H1 (cell line): ENCODE data around the gene PLD5. TPM values are rescaled to one million over a fixed set of nuclear protein-coding genes. Genes with fewer than 3 reads are reported as not detected.
"Not testable (repeated sequence)": the region's sequence is repeated elsewhere in the genome, so short reads cannot be mapped to it uniquely, and the experiment has no call there.

ENCODE experiments used
- CTCF ChIA-PET: fragments of 300-600 bp; sonication (Branson Sonifier 250); formaldehyde crosslinking; loops from one replicate; lab custom pipeline; 2021; ENCODE audit not compliant: partially characterized antibody; lab: Charles Lee
- POLR2A ChIA-PET: fragments of 300-600 bp; sonication (Branson Sonifier 250); formaldehyde crosslinking; loops from one replicate; lab custom pipeline; 2021; ENCODE audit warnings: inconsistent platforms; ENCODE audit not compliant: partially characterized antibody; lab: Charles Lee
- DNase-seq, 2 experiments: peaks; one replicate each; pipeline versions ENCODE4 v3.0.0 to v3.0.0-alpha.2; 2010 to 2022; ENCODE audit warnings: low spot score in 2 of 2, low read depth in 1 of 2, mixed read lengths in 1 of 2
- FAIRE-seq: peaks from 2 replicates; lab custom pipeline; 2011; peaks lifted over from hg19 to GRCh38; lab: Jason Lieb, UNC
- H2AFZ ChIP-seq: 2 replicates; pipeline ENCODE4 v1.8.1; 2012; ENCODE audit warnings: low read length, inconsistent platforms
- H2AK5ac ChIP-seq: 2 replicates; pipeline ENCODE4 v1.6.1; 2013; ENCODE audit warnings: low read depth, low read length
- H2BK120ac ChIP-seq: replicated peaks from 2 replicates; pipeline ENCODE3; 2013; ENCODE audit warnings: low read depth, low read length, inconsistent platforms
- H2BK12ac ChIP-seq: 2 replicates; pipeline ENCODE4 v1.6.1; 2013; ENCODE audit warnings: low read depth, low read length
- H2BK15ac ChIP-seq: 2 replicates; pipeline ENCODE4 v1.6.1; 2013; ENCODE audit warnings: low read length
- H2BK20ac ChIP-seq: 2 replicates; pipeline ENCODE4 v1.6.1; 2013; ENCODE audit warnings: low read length
- H2BK5ac ChIP-seq: 2 replicates; pipeline ENCODE4 v1.6.1; 2013; ENCODE audit warnings: low read depth, low read length
- H3K14ac ChIP-seq: 2 replicates; pipeline ENCODE4 v1.6.1; 2013; ENCODE audit warnings: inconsistent platforms; ENCODE audit not compliant: insufficient read length
- H3K18ac ChIP-seq: 2 replicates; pipeline ENCODE4 v1.6.1; 2013; ENCODE audit warnings: low read length; ENCODE audit errors: extremely low read depth
- H3K23ac ChIP-seq: 2 replicates; pipeline ENCODE4 v1.6.1; 2013; ENCODE audit warnings: inconsistent platforms; ENCODE audit not compliant: insufficient read length
- H3K23me2 ChIP-seq: 2 replicates; pipeline ENCODE4 v1.6.1; 2013; ENCODE audit warnings: low read depth, low read length
- H3K27ac ChIP-seq: 2 replicates; pipeline ENCODE4 v1.6.1; 2011; ENCODE audit warnings: low read depth, low read length, inconsistent platforms
- H3K27me3 ChIP-seq, 4 experiments: replicated peaks in 1 of 4; 1 replicate in 1 of 4; 2 replicates in 3 of 4; pipeline versions ENCODE4 v1.6.1 to v1.8.1; 2011 to 2013; ENCODE audit warnings: low read length in 3 of 4, mild to moderate bottlenecking in 3 of 4, inconsistent platforms in 2 of 4, mixed read lengths in 2 of 4, moderate library complexity in 1 of 4; ENCODE audit not compliant: control insufficient read depth in 3 of 4, insufficient read depth in 3 of 4; ENCODE audit errors: extremely low read depth in 1 of 4
- H3K36me3 ChIP-seq, 4 experiments: 2 replicates each; pipeline versions ENCODE4 v1.6.1 to v1.8.1; 2011 to 2013; ENCODE audit warnings: mild to moderate bottlenecking in 4 of 4, low read length in 3 of 4, moderate library complexity in 2 of 4, control low read depth in 1 of 4, inconsistent platforms in 1 of 4; ENCODE audit not compliant: insufficient read depth in 4 of 4, control insufficient read depth in 2 of 4
- H3K4ac ChIP-seq: replicated peaks from 2 replicates; pipeline ENCODE3; 2013; ENCODE audit warnings: low read length, low read depth, mixed read lengths, inconsistent platforms; ENCODE audit not compliant: insufficient read length
- H3K4me1 ChIP-seq, 4 experiments: replicated peaks in 1 of 4; 1 replicate in 1 of 4; 2 replicates in 3 of 4; pipeline versions ENCODE4 v1.6.1 to v1.8.1; 2011 to 2013; ENCODE audit warnings: low read length in 3 of 4, inconsistent platforms in 2 of 4, mixed read lengths in 1 of 4; ENCODE audit not compliant: insufficient read depth in 4 of 4, control insufficient read depth in 3 of 4
- H3K4me2 ChIP-seq, 2 experiments: 2 replicates each; pipeline versions ENCODE4 v1.6.1 to v1.8.1; 2011 to 2013; ENCODE audit warnings: low read depth in 2 of 2, low read length in 2 of 2, control low read depth in 1 of 2, inconsistent platforms in 1 of 2, mild to moderate bottlenecking in 1 of 2; ENCODE audit not compliant: insufficient read depth in 1 of 2
- H3K4me3 ChIP-seq, 4 experiments: fragments of 200-600, 300-600 bp in 1 of 4; sonication (generic), shearing (Covaris generic), sonication (Bioruptor Twin) in 1 of 4; 2 replicates each; pipeline versions ENCODE4 v1.5.1 to v1.8.1; 2011 to 2016; ENCODE audit warnings: low read length in 4 of 4, low read depth in 3 of 4, control low read depth in 2 of 4, inconsistent platforms in 2 of 4, mild to moderate bottlenecking in 2 of 4, mixed read lengths in 1 of 4, moderate library complexity in 1 of 4; ENCODE audit not compliant: insufficient read depth in 2 of 4; ENCODE audit errors: extremely low read depth in 1 of 4
- H3K56ac ChIP-seq: replicated peaks from 2 replicates; pipeline ENCODE3; 2013; ENCODE audit warnings: low read depth, mild to moderate bottlenecking, mixed read lengths, low read length, inconsistent platforms; ENCODE audit not compliant: insufficient read length
- H3K79me1 ChIP-seq: 2 replicates; pipeline ENCODE4 v1.6.1; 2013; ENCODE audit warnings: low read depth, low read length, control low read depth
- H3K79me2 ChIP-seq, 2 experiments: 2 replicates each; pipeline versions ENCODE4 v1.6.1 to v1.8.1; 2012 to 2013; ENCODE audit warnings: low read length in 2 of 2, mild to moderate bottlenecking in 2 of 2, inconsistent platforms in 1 of 2; ENCODE audit not compliant: insufficient read depth in 2 of 2, control insufficient read depth in 1 of 2
- H3K9ac ChIP-seq, 4 experiments: replicated peaks in 1 of 4; 1 replicate in 1 of 4; 2 replicates in 3 of 4; pipeline versions ENCODE4 v1.6.1 to v1.8.1; 2011 to 2013; ENCODE audit warnings: low read depth in 3 of 4, low read length in 3 of 4, control low read depth in 2 of 4, mild to moderate bottlenecking in 2 of 4, moderate library complexity in 2 of 4, inconsistent platforms in 1 of 4; ENCODE audit errors: extremely low read depth in 1 of 4
- H3K9me3 ChIP-seq, 2 experiments: 2 replicates each; pipeline versions ENCODE4 v1.6.1 to v1.8.1; 2012 to 2013; ENCODE audit warnings: mild to moderate bottlenecking in 2 of 2, moderate library complexity in 2 of 2, control low read depth in 1 of 2, inconsistent platforms in 1 of 2, low read depth in 1 of 2, low read length in 1 of 2, mixed read lengths in 1 of 2; ENCODE audit not compliant: insufficient read depth in 2 of 2
- H4K20me1 ChIP-seq, 2 experiments: replicated peaks in 1 of 2; 2 replicates each; pipeline versions ENCODE3 to v1.8.1; 2011 to 2013; ENCODE audit warnings: inconsistent platforms in 2 of 2, low read length in 2 of 2, mild to moderate bottlenecking in 1 of 2; ENCODE audit not compliant: insufficient read depth in 2 of 2, control insufficient read depth in 1 of 2
- H4K5ac ChIP-seq: 2 replicates; pipeline ENCODE4 v1.6.1; 2013; ENCODE audit warnings: low read length, low read depth, mixed read lengths, inconsistent platforms; ENCODE audit not compliant: insufficient read length
- H4K8ac ChIP-seq: 2 replicates; pipeline ENCODE4 v1.8.0; 2013; ENCODE audit warnings: mild to moderate bottlenecking, moderate library complexity, low read length, inconsistent platforms; ENCODE audit not compliant: insufficient read depth; ENCODE audit errors: extremely low read depth
- H4K91ac ChIP-seq: replicated peaks from 2 replicates; pipeline ENCODE3; 2013; ENCODE audit warnings: low read length, mixed read lengths, inconsistent platforms; ENCODE audit not compliant: insufficient read length
- WGBS, 2 experiments: shearing (Covaris generic) in 1 of 2; methylation state at CpG; one replicate each; pipeline versions ENCODE4 v1.1.6 to v1.1.7; 2013 to 2015; ENCODE audit warnings: low lambda C conversion rate in 2 of 2, mixed read lengths in 2 of 2, inconsistent platforms in 1 of 2, low coverage in 1 of 2, missing lambda C conversion rate in 1 of 2; ENCODE audit not compliant: insufficient replicate concordance in 2 of 2, insufficient coverage in 1 of 2, insufficient read length in 1 of 2; ENCODE audit errors: extremely low coverage in 1 of 2, missing lambda C conversion rate in 1 of 2; 5-methylcytosine and 5-hydroxymethylcytosine counted together
- polyA plus RNA-seq, 7 experiments: library from polyadenylated mRNA; depleted of rRNA in 3 of 7; stranded (reverse) in 5 of 7; unstranded in 2 of 7; fragments of >200 nt in 5 of 7; fragments of 200-250 nt in 2 of 7; gene quantifications; 1 replicate in 5 of 7; 2 replicates in 1 of 7; 4 replicates in 1 of 7; pipeline versions ENCODE4 v1.2.1 to v1.2.3, GENCODE V29; 2011 to 2013; ENCODE audit warnings: missing spikeins in 2 of 7, mixed read lengths in 2 of 7
- total RNA-seq: library from RNA; stranded (reverse); fragmentation: NEBNext Ultra II Directional; extraction: Animal tissue kit (Norgen Biotek cat#: 25700); gene quantifications from 2 replicates; pipeline ENCODE4 v1.2.1, GENCODE V29; 2021

PLD5 gene
- total and polyA plus RNA-seq, 2 of the 8 experiments (the other 6 are each of a cell fraction or from before 2014, with no cell fraction given) = 0.86 to 8.5 TPM

GRCh38 chr1:242330865-242331264 lies 193.6 kb downstream of the PLD5 start:
- H2AK5ac ChIP-seq, FAIRE-seq, H3K9me3 ChIP-seq, H3K27me3 ChIP-seq, H3K56ac ChIP-seq, H4K5ac ChIP-seq, H2BK12ac ChIP-seq, H2BK5ac ChIP-seq, H2BK15ac ChIP-seq, DNase-seq, H2AFZ ChIP-seq, CTCF ChIA-PET, H4K20me1 ChIP-seq, H2BK20ac ChIP-seq, H2BK120ac ChIP-seq, H3K79me2 ChIP-seq, H4K8ac ChIP-seq, H3K18ac ChIP-seq, H3K4me1 ChIP-seq, H3K23me2 ChIP-seq, H4K91ac ChIP-seq, H3K36me3 ChIP-seq, H3K79me1 ChIP-seq, H3K4me2 ChIP-seq, H3K14ac ChIP-seq, H3K9ac ChIP-seq, H3K27ac ChIP-seq, POLR2A ChIA-PET, H3K4me3 ChIP-seq, H3K23ac ChIP-seq, H3K4ac ChIP-seq: not testable (repeated sequence)
- WGBS, 2 experiments = 96% methylated on average over 5 of the region's 5 CpGs; no CpG with 5 or more reads in 1 of the 2 experiments

DNA sequence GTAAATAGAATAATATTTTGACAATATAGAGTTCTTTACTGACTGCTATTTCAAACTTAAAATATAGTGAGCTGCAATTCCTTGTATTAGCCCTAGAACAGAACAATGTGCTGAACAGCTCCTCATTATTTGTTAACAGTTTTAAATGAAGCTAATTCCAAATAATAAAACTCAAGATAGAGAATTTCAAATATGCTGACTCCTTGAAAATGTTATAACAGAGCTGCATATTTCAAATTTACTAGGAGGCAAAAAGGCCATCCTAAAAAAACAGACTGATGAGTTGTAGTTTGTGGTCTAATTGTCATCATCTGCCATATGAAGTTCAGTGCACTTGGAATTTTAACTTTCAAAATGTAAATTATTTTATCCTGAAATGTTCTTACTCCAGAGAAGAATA lies 197.1 kb downstream of the PLD5 start:
- H3K9me3 ChIP-seq, H2AFZ ChIP-seq, H3K18ac ChIP-seq, H2BK12ac ChIP-seq, FAIRE-seq, H3K4me2 ChIP-seq, H3K56ac ChIP-seq, H3K4me1 ChIP-seq, H3K23me2 ChIP-seq, H3K23ac ChIP-seq, H4K20me1 ChIP-seq, H2AK5ac ChIP-seq, H3K14ac ChIP-seq, H3K79me1 ChIP-seq, H3K27ac ChIP-seq, H3K4ac ChIP-seq, H3K79me2 ChIP-seq, H4K91ac ChIP-seq, POLR2A ChIA-PET, H2BK120ac ChIP-seq, H3K9ac ChIP-seq, CTCF ChIA-PET, H3K27me3 ChIP-seq, H2BK15ac ChIP-seq, H2BK5ac ChIP-seq, H2BK20ac ChIP-seq, H4K8ac ChIP-seq, H4K5ac ChIP-seq, DNase-seq, H3K4me3 ChIP-seq, H3K36me3 ChIP-seq: not testable (repeated sequence)
